ENCODE measurements around the gene SMARCD3. TPM values are rescaled to one million over a fixed set of nuclear protein-coding genes. Genes with fewer than 3 reads are reported as not detected.

SMARCD3 gene
- total and polyA plus RNA-seq, 2 of the 4 experiments (the other 2 are of a cell fraction), result 37.5 to 48.5 TPM

DNA sequence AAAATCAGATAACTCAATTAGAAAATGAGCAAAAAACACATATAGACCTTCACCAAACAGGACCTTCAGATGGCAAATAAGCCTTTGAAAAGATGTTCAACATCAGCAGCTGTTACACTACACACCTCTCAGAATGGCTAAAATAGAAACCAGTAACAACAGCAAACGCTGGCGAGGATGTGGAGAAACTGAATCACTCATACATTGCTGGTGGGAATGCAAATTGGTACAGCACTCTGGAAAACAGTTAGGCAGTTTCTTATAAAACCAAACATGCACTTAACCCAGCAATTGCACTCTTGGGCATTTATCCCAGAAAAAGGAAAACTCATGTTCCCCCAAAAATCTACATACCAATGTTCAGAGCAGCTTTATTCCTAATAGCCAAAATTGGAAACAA is 37.7 kb upstream of the SMARCD3 start:
- Histone ChIP-seq H3K4me1 (ENCODE audit: control insufficient read depth, insufficient read depth, low read length) (no peaks in the 10 kb centered on the region), H3K4me2 (ENCODE audit: low read depth, low read length) (no peak overlapping the region), H3K9me1 (ENCODE audit: insufficient read depth, low read length) (no peaks in the 10 kb centered on the region), H2BK20ac (ENCODE audit: low read depth, low read length) (no peak overlapping the region), H3K23ac (ENCODE audit: low read depth, low read length) (no peak overlapping the region), H3K9me3 (ENCODE audit: control insufficient read depth, insufficient read depth, low read length) (peaks cover 2% of the 10 kb centered on the region), H2AK9ac (replicated peaks; ENCODE audit: low read depth, low read length, poor library complexity) (no peak overlapping the region), H2BK15ac (ENCODE audit: low read depth, low read length) (no peak overlapping the region), H2AFZ (replicated peaks; ENCODE audit: low read length, poor library complexity) (no peak overlapping the region), H2AK5ac (ENCODE audit: low read depth, low read length) (no peak overlapping the region), H4K91ac (ENCODE audit: insufficient read depth, low read depth, low read length) (no peak overlapping the region), H3K27ac (ENCODE audit: insufficient read depth, low read length) (no peak overlapping the region), H2BK120ac (ENCODE audit: low read depth, low read length) (no peak overlapping the region), H4K8ac (ENCODE audit: low read depth in 2 of 2, low read length in 2 of 2) (no peak overlapping the region), H3K14ac (replicated peaks; ENCODE audit: low read depth, low read length) (no peak overlapping the region), H2BK5ac (ENCODE audit: low read depth, low read length, poor library complexity, severe bottlenecking) (no peak overlapping the region), H3K4ac (ENCODE audit: low read depth, low read length) (no peak overlapping the region), H3K36me3 (ENCODE audit: control insufficient read depth, insufficient read depth, low read length) (no peaks in the 10 kb centered on the region), H3K18ac (ENCODE audit: low read depth, low read length) (no peak overlapping the region), H4K20me1 (ENCODE audit: insufficient read depth, low read length) (no peaks in the 10 kb centered on the region), H3K27me3 (ENCODE audit: control insufficient read depth, insufficient read depth, low read length) (peaks cover 37% of the 10 kb centered on the region), H3K56ac (ENCODE audit: extremely low read depth, insufficient read depth, low read length) (no peak overlapping the region), H3K9ac (ENCODE audit: low read depth, low read length) (no peak overlapping the region), H3K79me1 (ENCODE audit: low read depth in 1 of 2, low read length in 2 of 2) (no peaks in the 10 kb centered on the region), H4K5ac (ENCODE audit: low read depth, low read length) (no peak overlapping the region), H3K4me3 (ENCODE audit: insufficient read depth, low read depth, low read length) (no peak overlapping the region)
- intact Hi-C loops (cut with micrococcal nuclease) (no loop called here), dilution Hi-C loops (cut with HindIII; ENCODE audit: low sequenced_read_pairs, unreplicated experiment) (no loop called here), in situ Hi-C loops (cut with MboI; ENCODE audit: low sequenced_read_pairs) (no loop called here)
- no CpG with 5 or more reads among the region's 2 CpGs for WGBS, 2 experiments (ENCODE audit: extremely low coverage in 2 of 2, insufficient read length in 1 of 2)
- CTCF ChIA-PET, result interaction anchor here (1.4 kb wide), 1 partner anchor 13 kb away, joined by 17 read pairs; no protein-coding TSS in a partner anchor
- no peak for TF ChIP-seq NFE2L2 (IDR thresholded peaks at IDR 0.05; ENCODE audit: low read depth, low read length)
- TF ChIP-seq, protein P1, sequence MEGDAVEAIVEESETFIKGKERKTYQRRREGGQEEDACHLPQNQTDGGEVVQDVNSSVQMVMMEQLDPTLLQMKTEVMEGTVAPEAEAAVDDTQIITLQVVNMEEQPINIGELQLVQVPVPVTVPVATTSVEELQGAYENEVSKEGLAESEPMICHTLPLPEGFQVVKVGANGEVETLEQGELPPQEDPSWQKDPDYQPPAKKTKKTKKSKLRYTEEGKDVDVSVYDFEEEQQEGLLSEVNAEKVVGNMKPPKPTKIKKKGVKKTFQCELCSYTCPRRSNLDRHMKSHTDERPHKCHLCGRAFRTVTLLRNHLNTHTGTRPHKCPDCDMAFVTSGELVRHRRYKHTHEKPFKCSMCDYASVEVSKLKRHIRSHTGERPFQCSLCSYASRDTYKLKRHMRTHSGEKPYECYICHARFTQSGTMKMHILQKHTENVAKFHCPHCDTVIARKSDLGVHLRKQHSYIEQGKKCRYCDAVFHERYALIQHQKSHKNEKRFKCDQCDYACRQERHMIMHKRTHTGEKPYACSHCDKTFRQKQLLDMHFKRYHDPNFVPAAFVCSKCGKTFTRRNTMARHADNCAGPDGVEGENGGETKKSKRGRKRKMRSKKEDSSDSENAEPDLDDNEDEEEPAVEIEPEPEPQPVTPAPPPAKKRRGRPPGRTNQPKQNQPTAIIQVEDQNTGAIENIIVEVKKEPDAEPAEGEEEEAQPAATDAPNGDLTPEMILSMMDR (conservative IDR thresholded peaks at IDR 0.05; ENCODE audit: low read depth, low read length), result no peak
- TF ChIP-seq CHD1 (IDR thresholded peaks at IDR 0.05; ENCODE audit: low read depth, low read length), result no peak
- no peak for TF ChIP-seq BHLHE40 (IDR thresholded peaks at IDR 0.05; ENCODE audit: low read depth, low read length)
- no peak for TF ChIP-seq FOS (IDR thresholded peaks at IDR 0.05; ENCODE audit: low read depth, low read length)
- TF ChIP-seq CEBPB (IDR thresholded peaks at IDR 0.05; ENCODE audit: low read depth, low read length), result no peak
- no peak for TF ChIP-seq MAZ (IDR thresholded peaks at IDR 0.05; ENCODE audit: borderline replicate concordance, low read depth, low read length)
- no peak for TF ChIP-seq ELK1 (IDR thresholded peaks at IDR 0.05; ENCODE audit: borderline replicate concordance, low read depth, low read length)
- no peak for TF ChIP-seq RAD21 (IDR thresholded peaks at IDR 0.05; ENCODE audit: low read length)
- TF ChIP-seq, protein P2, sequence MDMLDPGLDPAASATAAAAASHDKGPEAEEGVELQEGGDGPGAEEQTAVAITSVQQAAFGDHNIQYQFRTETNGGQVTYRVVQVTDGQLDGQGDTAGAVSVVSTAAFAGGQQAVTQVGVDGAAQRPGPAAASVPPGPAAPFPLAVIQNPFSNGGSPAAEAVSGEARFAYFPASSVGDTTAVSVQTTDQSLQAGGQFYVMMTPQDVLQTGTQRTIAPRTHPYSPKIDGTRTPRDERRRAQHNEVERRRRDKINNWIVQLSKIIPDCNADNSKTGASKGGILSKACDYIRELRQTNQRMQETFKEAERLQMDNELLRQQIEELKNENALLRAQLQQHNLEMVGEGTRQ (IDR thresholded peaks at IDR 0.05; ENCODE audit: low read depth, low read length), result no peak
- ATAC-seq (ENCODE audit: low read depth) (peak; percentile 74), DNase-seq (peak; percentile 14)
- POLR2A ChIA-PET (ENCODE audit: unreplicated experiment), result interaction anchor here (0.6 kb wide), 1 partner anchor 34 kb away, joined by 3 read pairs; no protein-coding TSS in a partner anchor
- no TSS peak for BruUV-seq (replicated peaks)
